Stimulated activated CD4-positive, alpha-beta T cell treated with anti-CD3 and anti-CD28 coated beads, Interleukin-1b, Interleukin-23, amount 100 ng/mL, for 1 hour (primary cell): ENCODE measurements around the gene COMMD2.

Experiments
- DNase-seq, 2 donors: peaks; one replicate each; pipeline ENCODE4 v3.0.0-alpha.2; 2020; ENCODE audit warnings: low read depth in 2 of 2

The COMMD2 gene

GRCh38 chr3:149752051-149752787 lies at the start of gene COMMD2:
Gene COMMD2 (minus strand): TSS chr3:149752489. CDS start chr3:149752444, 45 bp downstream.
- DNase-seq: peak; percentile 23 to 48

GRCh38 chr3:149801639-149802038 lies 49.4 kb upstream of the COMMD2 start:
- DNase-seq: no peak

- no peak for DNase-seq
Observed at GRCh38 chr3:149801195-149801594, 48.9 kb upstream of the COMMD2 start.

- no peak for DNase-seq
Observed at GRCh38 chr3:149800693-149801092, 48.4 kb upstream of the COMMD2 start.

- DNase-seq: no peak
Observed at GRCh38 chr3:149796026-149796425, 43.7 kb upstream of the COMMD2 start.

GRCh38 chr3:149792452-149793270 lies 40.4 kb upstream of the COMMD2 start, which contains the start of gene ANKUB1:
Gene ANKUB1 (minus strand): TSS chr3:149792554. CDS start chr3:149792366, 188 bp downstream.
- no peak for DNase-seq

GRCh38 chr3:149790698-149791097 lies 38.4 kb upstream of the COMMD2 start:
- no peak for DNase-seq

- DNase-seq: no peak
Observed at GRCh38 chr3:149790268-149790667, 38.0 kb upstream of the COMMD2 start.

- no peak for DNase-seq
Observed at GRCh38 chr3:149784064-149784704, 31.9 kb upstream of the COMMD2 start.

- no peak for DNase-seq
Observed at GRCh38 chr3:149783576-149783975, 31.3 kb upstream of the COMMD2 start.

GRCh38 chr3:149781741-149782140 lies 29.5 kb upstream of the COMMD2 start:
- DNase-seq: no peak

GRCh38 chr3:149781211-149781610 lies 28.9 kb upstream of the COMMD2 start:
- DNase-seq: no peak

- DNase-seq: no peak
Observed at GRCh38 chr3:149777414-149778214, 25.3 kb upstream of the COMMD2 start.

GRCh38 chr3:149776170-149776569 lies 23.9 kb upstream of the COMMD2 start:
- DNase-seq: no peak

- DNase-seq: no peak
Observed at GRCh38 chr3:149772861-149773260, 20.6 kb upstream of the COMMD2 start.

- no peak for DNase-seq
Observed at GRCh38 chr3:149771652-149772271, 19.5 kb upstream of the COMMD2 start.

GRCh38 chr3:149770246-149770645 lies 18.0 kb upstream of the COMMD2 start:
- no peak for DNase-seq

- DNase-seq: no peak
Observed at GRCh38 chr3:149768704-149769103, 16.4 kb upstream of the COMMD2 start.

GRCh38 chr3:149767720-149768119 lies 15.4 kb upstream of the COMMD2 start:
- DNase-seq: no peak

GRCh38 chr3:149765762-149766334 lies 13.6 kb upstream of the COMMD2 start:
- DNase-seq: no peak

- no peak for DNase-seq
Observed at GRCh38 chr3:149764302-149764701, 12.0 kb upstream of the COMMD2 start.
